ENCODE data around the gene PCSK4.

- no peak for TF ChIP-seq CTCF (IDR thresholded peaks at IDR 0.05)
- TF ChIP-seq TCF7L2 (IDR thresholded peaks at IDR 0.05; ENCODE audit: low read depth, low read length), result no peak
- no peak for TF ChIP-seq POLR2AphosphoS5 (IDR thresholded peaks at IDR 0.05; ENCODE audit: low read depth, low read length)
- no peak for TF ChIP-seq SIN3A (IDR thresholded peaks at IDR 0.05; ENCODE audit: borderline replicate concordance, insufficient read depth, low read depth, low read length)
These were observed 33.5 kb upstream of the PCSK4 start, which contains the start of gene PLK5 for GRCh38 chr19:1523412-1524286.

All from Panc1 (cell line).